Cardiac fibroblast (primary cell): Measurements from ENCODE around the gene ENTPD2.

Source experiments
- DNase-seq, 2 donors: peaks; one replicate each; pipeline versions ENCODE4 v3.0.0 to v3.0.0-alpha.2; 2010; ENCODE audit warnings: low read depth in 2 of 2
- H3K4me3 ChIP-seq, 2 donors: replicated peaks in 1 of 2; 1 replicate in 1 of 2; 2 replicates in 1 of 2; pipeline ENCODE4 v1.5.1; 2011; ENCODE audit warnings: low read depth in 2 of 2, low read length in 2 of 2, mild to moderate bottlenecking in 2 of 2, moderate library complexity in 1 of 2
- TF ChIP-seq, protein P1 (sequence below): IDR thresholded peaks from one replicate; pipeline ENCODE4 v1.5.1; 2011; ENCODE audit warnings: low read depth, mild to moderate bottlenecking, low read length, inconsistent platforms

ENTPD2 gene

DNA sequence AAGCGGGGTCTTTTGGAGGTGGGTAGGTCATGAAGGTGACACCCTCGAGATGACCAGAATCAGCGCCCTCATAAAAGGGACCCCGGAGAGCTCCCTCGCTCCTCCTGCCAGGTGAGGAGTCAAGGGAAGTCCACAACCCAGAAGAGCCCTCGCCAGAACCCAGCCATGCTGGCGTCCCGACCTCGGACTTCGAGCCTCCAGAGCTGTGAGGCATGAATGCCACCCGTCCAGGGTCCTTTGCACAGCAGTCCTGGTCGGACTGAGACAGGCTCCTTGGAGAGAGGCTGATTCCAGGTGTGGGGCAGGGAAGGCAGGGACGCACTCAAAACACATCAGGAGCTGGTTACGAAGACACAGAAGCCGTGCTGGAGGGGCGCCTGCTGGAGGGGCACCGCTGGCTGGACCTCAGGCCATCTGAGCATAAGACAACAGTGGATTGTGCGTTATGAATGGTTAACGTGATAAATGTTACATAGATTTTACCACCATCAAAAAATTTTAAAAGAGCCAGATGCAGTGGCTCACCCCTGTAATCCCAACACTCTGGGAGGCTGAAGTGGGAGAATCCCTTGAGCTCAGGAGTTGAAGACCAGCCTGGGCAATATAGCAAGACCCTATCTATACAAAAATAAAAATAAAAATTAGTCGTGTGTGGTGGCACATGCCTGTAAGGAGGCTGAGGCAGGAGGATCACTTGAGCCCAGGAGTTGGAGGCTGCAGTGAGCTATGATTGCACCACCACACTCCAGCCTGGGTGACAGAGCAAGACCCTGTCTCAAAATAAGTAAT is 51.8 kb downstream of the ENTPD2 start:
- no peak for DNase-seq
- TF ChIP-seq, protein P1, sequence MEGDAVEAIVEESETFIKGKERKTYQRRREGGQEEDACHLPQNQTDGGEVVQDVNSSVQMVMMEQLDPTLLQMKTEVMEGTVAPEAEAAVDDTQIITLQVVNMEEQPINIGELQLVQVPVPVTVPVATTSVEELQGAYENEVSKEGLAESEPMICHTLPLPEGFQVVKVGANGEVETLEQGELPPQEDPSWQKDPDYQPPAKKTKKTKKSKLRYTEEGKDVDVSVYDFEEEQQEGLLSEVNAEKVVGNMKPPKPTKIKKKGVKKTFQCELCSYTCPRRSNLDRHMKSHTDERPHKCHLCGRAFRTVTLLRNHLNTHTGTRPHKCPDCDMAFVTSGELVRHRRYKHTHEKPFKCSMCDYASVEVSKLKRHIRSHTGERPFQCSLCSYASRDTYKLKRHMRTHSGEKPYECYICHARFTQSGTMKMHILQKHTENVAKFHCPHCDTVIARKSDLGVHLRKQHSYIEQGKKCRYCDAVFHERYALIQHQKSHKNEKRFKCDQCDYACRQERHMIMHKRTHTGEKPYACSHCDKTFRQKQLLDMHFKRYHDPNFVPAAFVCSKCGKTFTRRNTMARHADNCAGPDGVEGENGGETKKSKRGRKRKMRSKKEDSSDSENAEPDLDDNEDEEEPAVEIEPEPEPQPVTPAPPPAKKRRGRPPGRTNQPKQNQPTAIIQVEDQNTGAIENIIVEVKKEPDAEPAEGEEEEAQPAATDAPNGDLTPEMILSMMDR: no peak

GRCh38 chr9:137000177-137000930 is 53.5 kb downstream of the ENTPD2 start:
- DNase-seq: peak; percentile 58 to 61
- TF ChIP-seq, protein P1: no peak

More for the DNA sequence above, 51.8 kb downstream of the ENTPD2 start:
- no peak overlapping the region for H3K4me3 ChIP-seq

More at GRCh38 chr9:137000177-137000930, 53.5 kb downstream of the ENTPD2 start:
- H3K4me3 ChIP-seq: no peak overlapping the region
